GM21515 (cell line): Measurements from ENCODE around the gene SOCS2.
"Not testable (repeated sequence)": the region's sequence is repeated elsewhere in the genome, so short reads cannot be mapped to it uniquely, and the experiment has no call there.

Experiments used
- ATAC-seq: cut with Tn5 transposase; IDR thresholded peaks from one replicate; pipeline ENCODE4 v1.9.1; 2021; ENCODE audit not compliant: unreplicated experiment

The SOCS2 gene

GRCh38 chr12:93571925-93572711, at the start of gene SOCS2:
Gene SOCS2 (plus strand): TSS chr12:93572675. CDS start chr12:93572898, 223 bp downstream.
- ATAC-seq, result no peak

- no peak for ATAC-seq
Measured at GRCh38 chr12:93524386-93525133, 47.9 kb upstream of the SOCS2 start.

GRCh38 chr12:93526786-93527428, 45.6 kb upstream of the SOCS2 start:
- ATAC-seq, result no peak

GRCh38 chr12:93530358-93530757, 42.1 kb upstream of the SOCS2 start:
- no peak for ATAC-seq

GRCh38 chr12:93533310-93533709, 39.2 kb upstream of the SOCS2 start:
- ATAC-seq, result no peak

GRCh38 chr12:93536111-93536765, 36.2 kb upstream of the SOCS2 start:
- peak; percentile 26 for ATAC-seq

- ATAC-seq, result peak; percentile 67
Measured at GRCh38 chr12:93536766-93537488, 35.5 kb upstream of the SOCS2 start.

GRCh38 chr12:93537769-93538168, 34.7 kb upstream of the SOCS2 start:
- ATAC-seq, result no peak

- ATAC-seq, result no peak
Measured at GRCh38 chr12:93539821-93540220, 32.7 kb upstream of the SOCS2 start.

GRCh38 chr12:93540466-93540865, 32.0 kb upstream of the SOCS2 start:
- ATAC-seq, result no peak

GRCh38 chr12:93541578-93542225, 30.8 kb upstream of the SOCS2 start:
- ATAC-seq, result no peak

GRCh38 chr12:93547778-93548177, 24.7 kb upstream of the SOCS2 start:
- no peak for ATAC-seq

- ATAC-seq, result no peak
Measured at GRCh38 chr12:93549174-93549573, 23.3 kb upstream of the SOCS2 start.

- no peak for ATAC-seq
Measured at GRCh38 chr12:93550748-93551611, 21.5 kb upstream of the SOCS2 start.

GRCh38 chr12:93552427-93552826, 20.0 kb upstream of the SOCS2 start:
- no peak for ATAC-seq

- ATAC-seq, result not testable (repeated sequence)
Measured at GRCh38 chr12:93557879-93558278, 14.6 kb upstream of the SOCS2 start.

GRCh38 chr12:93558685-93559084, 13.8 kb upstream of the SOCS2 start:
- ATAC-seq, result not testable (repeated sequence)

GRCh38 chr12:93563807-93564538, 8.5 kb upstream of the SOCS2 start:
- ATAC-seq, result no peak
